PFSK-1 (cell line): ENCODE measurements around the gene RHOT2.

ENCODE experiments used
- FOXP2 ChIP-seq: optimal IDR thresholded peaks from 2 replicates; pipeline ENCODE3; 2011; ENCODE audit warnings: borderline replicate concordance, control low read depth, inconsistent platforms; ENCODE audit not compliant: insufficient read depth; ENCODE audit errors: extremely low read length, extremely low read depth
- POLR2AphosphoS5 ChIP-seq: IDR thresholded peaks from 2 replicates; pipeline ENCODE4 v1.6.1; 2012; ENCODE audit warnings: low read depth, mild to moderate bottlenecking, control low read depth, low read length, moderate library complexity
- REST ChIP-seq, 2 experiments: IDR thresholded peaks; 2 replicates each; pipeline versions ENCODE4 v1.6.1 to v1.8.0; 2011 to 2012; ENCODE audit warnings: low read depth in 2 of 2, low read length in 2 of 2, control low read depth in 1 of 2, inconsistent platforms in 1 of 2, mild to moderate bottlenecking in 1 of 2, moderate library complexity in 1 of 2; ENCODE audit not compliant: insufficient read depth in 1 of 2
- SIN3A ChIP-seq: IDR thresholded peaks from 2 replicates; pipeline ENCODE4 v1.6.1; 2012; ENCODE audit warnings: mild to moderate bottlenecking, low read length, moderate library complexity, borderline replicate concordance; ENCODE audit not compliant: insufficient read depth
- TAF1 ChIP-seq: IDR thresholded peaks from 2 replicates; pipeline ENCODE4 v1.6.1; 2012; ENCODE audit warnings: low read length, control low read depth, borderline replicate concordance; ENCODE audit not compliant: insufficient read depth

RHOT2 gene

GRCh38 chr16:660132-660458 lies 7.8 kb upstream of the RHOT2 start:
- TF ChIP-seq POLR2AphosphoS5: no peak

GRCh38 chr16:660459-661183 lies 7.3 kb upstream of the RHOT2 start:
- TF ChIP-seq SIN3A (no peak), POLR2AphosphoS5 (peak; percentile 52; the same call in 1 of the 2 replicates)

GRCh38 chr16:661184-661821 lies 6.6 kb upstream of the RHOT2 start:
- TF ChIP-seq TAF1 (no peak), REST (IDR thresholded peaks at IDR 0.05; ENCODE audit: insufficient read depth in 1 of 2, low read depth in 2 of 2, low read length in 2 of 2) (no peak), POLR2AphosphoS5 (no peak), FOXP2 (no peak), SIN3A (no peak)

GRCh38 chr16:662095-662494 lies 5.8 kb upstream of the RHOT2 start:
- no peak for TF ChIP-seq TAF1
- no peak for TF ChIP-seq POLR2AphosphoS5
- TF ChIP-seq FOXP2: no peak
- TF ChIP-seq SIN3A: no peak
- TF ChIP-seq REST (IDR thresholded peaks at IDR 0.05; ENCODE audit: insufficient read depth in 1 of 2, low read depth in 2 of 2, low read length in 2 of 2): no peak

GRCh38 chr16:662597-662996 lies 5.3 kb upstream of the RHOT2 start:
- TF ChIP-seq REST (IDR thresholded peaks at IDR 0.05; ENCODE audit: insufficient read depth in 1 of 2, low read depth in 2 of 2, low read length in 2 of 2) (no peak), FOXP2 (no peak), SIN3A (no peak), TAF1 (no peak), POLR2AphosphoS5 (no peak)

- no peak for TF ChIP-seq POLR2AphosphoS5
- TF ChIP-seq FOXP2: no peak
- TF ChIP-seq TAF1: no peak
Measured at GRCh38 chr16:666572-666971, 1.4 kb upstream of the RHOT2 start.
